Suprapubic skin (tissue), 3 donors: ENCODE results near the gene MS4A10.

ENCODE experiments used
- CTCF ChIP-seq, 2 donors: fragments of 200-600 bp in 1 of 2; fragments of 450-650 bp in 1 of 2; sonication (generic) in 1 of 2; IDR thresholded peaks; one replicate each; pipeline ENCODE4 v1.5.1; 2016 to 2019; ENCODE audit warnings: antibody characterized with exemption in 2 of 2, mild to moderate bottlenecking in 1 of 2, moderate library complexity in 1 of 2
- POLR2A ChIP-seq, 2 donors: fragments of 450-650 bp; IDR thresholded peaks; one replicate each; pipeline ENCODE4 v1.6.1; 2017; ENCODE audit warnings: antibody characterized with exemption in 2 of 2, mild to moderate bottlenecking in 2 of 2, moderate library complexity in 2 of 2

- TF ChIP-seq POLR2A (IDR thresholded peaks at IDR 0.05): no peak
- no peak for TF ChIP-seq CTCF (IDR thresholded peaks at IDR 0.05)
These were observed 6.2 kb downstream of the MS4A10 start for GRCh38 chr11:60791153-60791933.
